ENCODE data around the gene TMEM179.

The TMEM179 gene

DNA sequence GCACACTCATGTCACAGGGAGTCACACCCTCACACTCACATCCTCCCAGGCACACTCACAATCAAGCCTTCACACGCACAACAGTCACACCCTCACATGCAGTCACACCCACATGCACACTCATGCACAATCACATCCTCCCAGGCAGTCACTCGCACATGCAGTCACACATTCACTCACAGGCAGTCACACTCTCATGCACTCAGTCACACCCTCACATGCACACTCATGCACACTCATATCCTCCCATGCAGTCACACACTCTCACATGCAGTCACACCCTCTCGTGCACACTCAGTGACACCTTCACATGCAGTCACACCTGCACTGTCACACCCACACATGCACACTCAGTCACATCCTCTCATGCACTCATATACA is 12.3 kb downstream of the TMEM179 start:
- TF ChIP-seq, protein P1, sequence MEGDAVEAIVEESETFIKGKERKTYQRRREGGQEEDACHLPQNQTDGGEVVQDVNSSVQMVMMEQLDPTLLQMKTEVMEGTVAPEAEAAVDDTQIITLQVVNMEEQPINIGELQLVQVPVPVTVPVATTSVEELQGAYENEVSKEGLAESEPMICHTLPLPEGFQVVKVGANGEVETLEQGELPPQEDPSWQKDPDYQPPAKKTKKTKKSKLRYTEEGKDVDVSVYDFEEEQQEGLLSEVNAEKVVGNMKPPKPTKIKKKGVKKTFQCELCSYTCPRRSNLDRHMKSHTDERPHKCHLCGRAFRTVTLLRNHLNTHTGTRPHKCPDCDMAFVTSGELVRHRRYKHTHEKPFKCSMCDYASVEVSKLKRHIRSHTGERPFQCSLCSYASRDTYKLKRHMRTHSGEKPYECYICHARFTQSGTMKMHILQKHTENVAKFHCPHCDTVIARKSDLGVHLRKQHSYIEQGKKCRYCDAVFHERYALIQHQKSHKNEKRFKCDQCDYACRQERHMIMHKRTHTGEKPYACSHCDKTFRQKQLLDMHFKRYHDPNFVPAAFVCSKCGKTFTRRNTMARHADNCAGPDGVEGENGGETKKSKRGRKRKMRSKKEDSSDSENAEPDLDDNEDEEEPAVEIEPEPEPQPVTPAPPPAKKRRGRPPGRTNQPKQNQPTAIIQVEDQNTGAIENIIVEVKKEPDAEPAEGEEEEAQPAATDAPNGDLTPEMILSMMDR (IDR thresholded peaks at IDR 0.05; ENCODE audit: low read length, missing control alignments): no peak
- DNase-seq (ENCODE audit: low read depth): no peak
- no peak overlapping the region for H3K4me3 ChIP-seq (replicated peaks; ENCODE audit: low read depth, low read length)

DNA sequence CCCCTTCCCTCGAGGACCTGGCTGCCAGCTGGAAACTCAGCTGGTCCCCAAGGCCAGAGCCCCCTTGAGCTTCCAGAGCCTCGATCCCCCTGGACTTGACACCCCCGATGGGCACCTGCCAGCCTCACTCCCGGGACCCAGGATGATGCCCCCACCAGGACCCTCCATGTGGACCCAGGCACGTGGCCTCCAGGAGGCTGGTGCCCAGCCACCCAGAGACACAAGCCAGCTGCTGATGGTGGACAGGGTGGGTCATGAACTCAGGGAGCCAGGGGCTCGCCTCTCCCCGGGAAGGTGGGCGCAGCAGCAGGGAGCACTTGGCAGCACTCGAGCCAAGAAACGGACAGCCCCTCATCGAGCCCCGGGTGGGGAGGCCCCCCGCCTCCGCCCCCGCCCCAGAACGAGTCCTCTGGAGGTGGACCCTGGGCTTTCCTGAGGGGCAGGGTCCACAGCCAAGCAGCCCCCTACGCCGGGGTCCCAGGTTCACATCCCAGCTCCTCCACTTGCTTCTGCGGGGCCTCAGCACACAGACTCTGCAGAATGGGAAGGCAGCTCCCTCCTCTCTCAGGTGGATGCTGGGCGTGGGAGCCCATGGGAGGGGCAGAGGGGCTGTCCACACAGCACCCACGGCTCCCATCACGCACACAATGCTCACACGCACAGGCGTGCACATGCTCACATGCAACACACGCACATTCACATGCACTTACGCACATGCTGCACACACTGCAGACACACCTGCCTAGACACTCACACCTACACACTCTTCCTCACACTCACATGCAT is 12.9 kb downstream of the TMEM179 start:
- TF ChIP-seq, protein P1 (IDR thresholded peaks at IDR 0.05; ENCODE audit: low read length, missing control alignments): no peak
- no peak overlapping the region for H3K4me3 ChIP-seq (replicated peaks; ENCODE audit: low read depth, low read length)
- no peak for DNase-seq (ENCODE audit: low read depth)

DNA sequence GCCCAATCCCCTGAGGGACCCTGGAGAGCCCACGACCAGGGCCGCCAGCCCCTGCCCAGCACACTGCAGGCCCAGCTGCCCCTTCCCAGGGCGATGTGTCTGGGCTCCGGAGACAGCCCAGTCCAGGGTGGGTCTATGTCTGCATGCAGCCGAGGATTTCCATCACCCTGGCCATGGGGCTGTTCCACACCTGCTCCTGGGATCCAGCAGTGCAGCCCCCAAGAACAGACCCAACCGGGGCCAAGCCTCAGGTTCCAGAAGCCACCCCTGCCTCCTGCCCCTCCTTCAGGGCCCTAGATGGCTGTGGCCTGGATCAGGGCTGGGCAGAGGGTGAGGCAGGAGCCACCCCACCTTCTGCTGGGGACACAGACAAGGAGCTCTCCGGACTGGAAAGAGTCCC is 13.5 kb downstream of the TMEM179 start:
- no peak overlapping the region for H3K4me3 ChIP-seq (replicated peaks; ENCODE audit: low read depth, low read length)
- TF ChIP-seq, protein P1 (IDR thresholded peaks at IDR 0.05; ENCODE audit: low read length, missing control alignments): no peak
- no peak for DNase-seq (ENCODE audit: low read depth)

DNA sequence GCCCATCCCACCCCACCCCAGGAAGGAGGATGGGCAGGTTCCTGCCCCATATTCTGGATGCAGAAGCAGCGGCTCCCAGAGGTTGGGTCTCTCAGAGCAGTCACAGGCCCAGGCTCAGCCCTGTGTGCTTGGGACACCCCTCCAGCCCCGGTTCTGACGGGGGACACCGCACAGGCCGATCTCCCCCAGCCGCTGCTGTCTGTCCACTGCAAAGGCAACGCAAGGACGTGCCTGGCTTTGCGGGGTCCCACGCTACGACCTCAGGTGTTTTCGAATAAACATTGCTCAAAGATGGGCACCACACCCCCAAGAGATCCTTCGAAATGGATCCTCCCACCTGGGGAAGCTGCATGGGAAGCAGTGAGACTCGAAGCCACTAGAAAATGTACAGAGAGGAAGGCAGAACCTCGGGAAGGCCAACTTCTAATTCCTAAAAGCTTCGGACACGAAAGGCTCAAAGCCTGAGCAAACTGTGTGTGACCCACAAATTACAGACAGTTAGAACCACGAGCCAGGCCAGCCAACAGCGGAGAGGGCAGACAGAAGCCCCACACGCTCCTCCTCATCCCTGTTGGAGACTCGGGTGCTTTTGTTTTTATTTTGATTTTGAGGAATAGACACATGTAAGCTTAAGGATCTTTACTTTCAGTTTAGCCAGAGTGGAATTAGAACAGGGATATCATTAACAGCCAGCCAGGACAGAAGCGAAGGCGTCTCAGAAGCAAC is 14.2 kb downstream of the TMEM179 start:
- TF ChIP-seq, protein P1 (IDR thresholded peaks at IDR 0.05; ENCODE audit: low read length, missing control alignments): no peak
- H3K4me3 ChIP-seq (replicated peaks; ENCODE audit: low read depth, low read length): no peak overlapping the region

DNA sequence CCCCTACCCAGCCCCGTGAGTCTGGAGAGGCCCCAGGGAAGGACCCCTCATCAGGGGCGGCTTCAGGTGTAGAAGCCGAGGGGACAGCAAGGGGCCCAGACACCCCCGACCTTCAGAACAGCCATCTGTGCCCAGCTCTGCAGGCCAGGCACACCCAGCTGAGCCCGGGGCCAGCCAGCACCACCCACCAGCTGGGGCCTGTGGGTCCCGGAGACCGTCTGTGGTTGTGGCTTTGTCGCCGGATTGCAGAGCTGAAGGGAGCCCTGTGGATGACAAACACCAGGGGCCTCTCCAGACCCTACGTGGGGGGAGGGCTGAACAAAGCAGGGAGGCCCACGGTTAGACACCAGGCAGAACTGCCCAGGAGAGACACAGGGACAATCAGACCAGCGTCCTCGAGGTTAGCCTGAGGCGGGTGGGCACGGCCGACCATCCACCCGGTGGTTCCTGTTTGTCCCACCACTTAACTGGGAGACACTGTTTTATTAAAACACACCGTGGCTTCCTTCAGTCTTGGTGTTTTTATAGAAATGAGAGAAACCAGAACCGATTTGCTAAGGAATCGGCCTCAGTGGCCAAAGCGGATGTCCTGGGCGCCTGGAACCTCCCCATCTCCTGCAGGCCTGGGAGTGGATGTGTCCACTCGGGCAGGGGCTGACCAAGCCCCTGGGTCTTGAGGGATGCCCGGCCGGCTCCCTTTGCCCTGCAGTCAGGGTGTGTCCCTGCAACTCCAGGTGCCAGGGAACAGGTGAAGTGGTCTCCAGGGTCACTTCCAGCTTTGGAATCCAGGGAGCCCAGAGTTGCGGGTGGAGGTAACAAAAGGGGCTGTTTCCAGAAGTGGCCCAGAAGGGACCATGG is 15.0 kb downstream of the TMEM179 start:
- DNase-seq (ENCODE audit: low read depth): no peak
- TF ChIP-seq, protein P1 (IDR thresholded peaks at IDR 0.05; ENCODE audit: low read length, missing control alignments): no peak
- no peak overlapping the region for H3K4me3 ChIP-seq (replicated peaks; ENCODE audit: low read depth, low read length)

More for the DNA sequence above, 14.2 kb downstream of the TMEM179 start:
- no peak for DNase-seq (ENCODE audit: low read depth)

DNA sequence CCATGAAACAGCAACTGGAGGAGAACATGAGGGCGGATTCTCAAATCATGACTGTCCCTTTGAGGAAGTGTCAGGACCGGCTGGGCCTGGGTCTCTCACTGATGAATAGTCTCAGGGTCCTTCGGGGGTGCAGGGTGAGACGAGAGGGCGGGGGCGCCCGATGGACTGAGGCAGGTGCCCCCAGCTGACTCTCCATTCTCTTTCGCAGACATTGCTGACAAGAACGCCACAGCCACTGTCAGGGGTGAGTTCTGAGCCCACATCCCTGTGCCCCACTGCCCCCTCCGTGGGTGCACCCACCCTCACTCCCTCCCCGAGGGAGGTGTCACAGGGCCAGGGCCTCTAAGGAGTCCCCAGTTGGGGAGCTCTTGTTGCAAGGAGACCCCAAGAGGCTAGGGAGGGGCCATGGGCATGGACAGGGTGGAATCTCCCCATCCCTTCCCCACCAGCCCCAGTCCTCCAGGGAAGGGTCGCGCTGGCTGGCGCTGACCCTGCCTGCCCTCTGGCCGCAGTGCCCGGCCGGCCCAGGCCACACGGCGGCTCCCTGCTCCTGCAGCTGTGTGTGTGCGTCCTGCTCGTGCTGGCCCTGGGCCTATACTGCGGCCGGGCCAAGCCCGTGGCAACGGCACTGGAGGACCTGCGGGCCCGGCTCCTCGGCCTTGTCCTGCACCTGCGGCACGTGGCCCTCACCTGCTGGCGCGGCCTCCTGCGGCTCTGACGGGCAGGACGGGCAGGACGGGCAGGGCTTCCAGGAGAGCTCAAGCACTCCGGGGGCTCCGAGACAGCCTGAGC is 16.3 kb downstream of the TMEM179 start:
- H3K4me3 ChIP-seq (replicated peaks; ENCODE audit: low read depth, low read length): no peak overlapping the region
- TF ChIP-seq, protein P1 (IDR thresholded peaks at IDR 0.05; ENCODE audit: low read length, missing control alignments): no peak
- no peak for DNase-seq (ENCODE audit: low read depth)
